Endothelial cell of umbilical vein (primary cell): ENCODE measurements around the gene EIF1AD. TPM values are rescaled to one million over a fixed set of nuclear protein-coding genes. Genes with fewer than 3 reads are reported as not detected.

Experiments used
- BruUV-seq: library from RNA; stranded (reverse); fragments of 400-500 nt; replicated peaks from 2 replicates; lab custom pipeline; 2021; lab: Mats Ljungman, UMichigan
- CTCF ChIA-PET: fragments of 300-600, 350-600 bp; sonication (Branson Sonifier 250); formaldehyde crosslinking; loops from one replicate; lab custom pipeline; 2021; ENCODE audit warnings: antibody characterized with exemption, inconsistent platforms; lab: Charles Lee
- POLR2A ChIA-PET: fragments of 300-600, 350-600 bp; sonication (Branson Sonifier 250); formaldehyde crosslinking; loops from one replicate; lab custom pipeline; 2021; ENCODE audit warnings: antibody characterized with exemption, inconsistent platforms; lab: Charles Lee
- DNase-seq: peaks from one replicate; pipeline ENCODE4 v3.0.0-alpha.2; 2011; ENCODE audit warnings: low read depth, low spot score
- FAIRE-seq: peaks from 2 replicates; lab custom pipeline; 2011; peaks lifted over from hg19 to GRCh38; lab: Jason Lieb, UNC
- H2AFZ ChIP-seq: 2 replicates; pipeline ENCODE4 v1.6.0; 2012; ENCODE audit warnings: low read depth, low read length, control low read depth, inconsistent platforms
- H3K27ac ChIP-seq: 2 replicates; pipeline ENCODE4 v1.5.1; 2011; ENCODE audit warnings: low read depth, mild to moderate bottlenecking, control low read depth, low read length, moderate library complexity; ENCODE audit not compliant: insufficient read depth
- H3K27me3 ChIP-seq, 2 experiments: 2 replicates each; pipeline versions ENCODE4 v1.6.0 to v1.6.1; 2011; ENCODE audit warnings: low read length in 2 of 2, mixed read lengths in 1 of 2; ENCODE audit not compliant: control insufficient read depth in 2 of 2, insufficient read depth in 2 of 2
- H3K36me3 ChIP-seq, 2 experiments: 2 replicates in 1 of 2; 3 replicates in 1 of 2; pipeline ENCODE4 v1.5.1; 2011; ENCODE audit warnings: low read length in 2 of 2, mild to moderate bottlenecking in 1 of 2, moderate library complexity in 1 of 2; ENCODE audit not compliant: control insufficient read depth in 2 of 2, insufficient read depth in 2 of 2; ENCODE audit errors: extremely low read depth in 1 of 2
- H3K4me1 ChIP-seq: 3 replicates; pipeline ENCODE4 v1.5.1; 2011; ENCODE audit warnings: mild to moderate bottlenecking, low read length; ENCODE audit not compliant: control insufficient read depth, insufficient read depth; ENCODE audit errors: extremely low read depth
- H3K4me2 ChIP-seq: 2 replicates; pipeline ENCODE4 v1.6.1; 2011; ENCODE audit warnings: low read length, control low read depth, mixed read lengths; ENCODE audit not compliant: insufficient read depth
- H3K4me3 ChIP-seq, 3 experiments: fragments of 200-600 bp in 1 of 3; sonication (generic), shearing (Covaris generic) in 1 of 3; replicated peaks in 1 of 3; 2 replicates each; pipeline ENCODE4 v1.5.1; 2011 to 2016; ENCODE audit warnings: control low read depth in 3 of 3, low read length in 3 of 3, mild to moderate bottlenecking in 2 of 3, inconsistent platforms in 1 of 3, low read depth in 1 of 3, moderate library complexity in 1 of 3; ENCODE audit not compliant: insufficient read depth in 1 of 3
- H3K79me2 ChIP-seq: 2 replicates; pipeline ENCODE4 v1.6.0; 2012; ENCODE audit warnings: low read length, inconsistent platforms; ENCODE audit not compliant: control insufficient read depth, insufficient read depth
- H3K9ac ChIP-seq: replicated peaks from 2 replicates; pipeline ENCODE3; 2011; ENCODE audit warnings: low read length, control low read depth; ENCODE audit not compliant: insufficient read depth; ENCODE audit errors: extremely low read depth
- H3K9me1 ChIP-seq: replicated peaks from 3 replicates; pipeline ENCODE4 v1.6.0; 2011; ENCODE audit warnings: mild to moderate bottlenecking, low read length; ENCODE audit not compliant: control insufficient read depth, insufficient read depth; ENCODE audit errors: extremely low read depth
- H3K9me3 ChIP-seq: replicated peaks from 2 replicates; pipeline ENCODE4 v1.5.1; 2012; ENCODE audit warnings: low read length, inconsistent platforms; ENCODE audit not compliant: control insufficient read depth, insufficient read depth
- H4K20me1 ChIP-seq: replicated peaks from 2 replicates; pipeline ENCODE3; 2011; ENCODE audit warnings: mild to moderate bottlenecking, low read length; ENCODE audit not compliant: control insufficient read depth, insufficient read depth; ENCODE audit errors: extremely low read depth
- CTCF ChIP-seq, 2 donors: IDR thresholded peaks; 1 replicate in 1 of 2; 2 replicates in 1 of 2; pipeline ENCODE4 v1.5.1; 2011; ENCODE audit warnings: low read length in 2 of 2, mild to moderate bottlenecking in 2 of 2, moderate library complexity in 2 of 2, control low read depth in 1 of 2, inconsistent platforms in 1 of 2, low read depth in 1 of 2; ENCODE audit not compliant: insufficient read depth in 1 of 2; ENCODE audit errors: extremely low read depth in 1 of 2
- EZH2 ChIP-seq: IDR thresholded peaks from 2 replicates; pipeline ENCODE4 v1.6.1; 2012; ENCODE audit warnings: borderline replicate concordance, low read depth, mild to moderate bottlenecking, moderate library complexity, low read length, inconsistent platforms; ENCODE audit not compliant: severe bottlenecking
- FOS ChIP-seq: IDR thresholded peaks from 2 replicates; pipeline ENCODE4 v1.6.1; 2011; ENCODE audit warnings: mild to moderate bottlenecking, low read length, moderate library complexity, borderline replicate concordance; ENCODE audit not compliant: insufficient read depth
- GATA2 ChIP-seq: IDR thresholded peaks from 2 replicates; pipeline ENCODE4 v1.7.0; 2011; ENCODE audit warnings: low read depth, mild to moderate bottlenecking, moderate library complexity, mixed read lengths, low read length; ENCODE audit not compliant: insufficient read length, insufficient read depth
- JUN ChIP-seq: IDR thresholded peaks from 2 replicates; pipeline ENCODE4 v1.6.1; 2011; ENCODE audit warnings: borderline replicate concordance, low read depth; ENCODE audit not compliant: insufficient read length, insufficient read depth
- MAX ChIP-seq: IDR thresholded peaks from 2 replicates; pipeline ENCODE4 v1.6.1; 2011; ENCODE audit not compliant: insufficient read depth, insufficient read length
- MYC ChIP-seq: IDR thresholded peaks from one replicate; pipeline ENCODE4 v1.6.1; 2011; ENCODE audit warnings: mild to moderate bottlenecking, low read depth, low read length
- POLR2A ChIP-seq: IDR thresholded peaks from 2 replicates; pipeline ENCODE4 v1.6.1; 2012; ENCODE audit warnings: low read depth, mild to moderate bottlenecking, control low read depth, low read length
- POLR2AphosphoS5 ChIP-seq: IDR thresholded peaks from 2 replicates; pipeline ENCODE4 v1.6.1; 2012; ENCODE audit warnings: low read depth, mild to moderate bottlenecking, control low read depth, low read length, moderate library complexity; ENCODE audit not compliant: insufficient read depth
- dilution Hi-C: fragments of 300-500 bp; cut with MboI; formaldehyde crosslinking; loops from one replicate; pipeline ENCODE4 v1.15.0; 2019; ENCODE audit warnings: low sequenced_read_pairs; ENCODE audit not compliant: extremely low pct_ligation_motif_present
- intact Hi-C: fragments of 100-400 bp; cut with micrococcal nuclease; formaldehyde crosslinking; loops from one replicate; pipeline ENCODE4 v1.10.0; 2022
- polyA plus RNA-seq, 4 experiments: library from polyadenylated mRNA; depleted of rRNA in 3 of 4; stranded (reverse) in 3 of 4; unstranded in 1 of 4; fragments of >200 nt; gene quantifications; 2 replicates each; pipeline versions ENCODE4 v1.2.1 to v1.2.3, GENCODE V29; 2011 to 2012; ENCODE audit warnings: missing spikeins in 1 of 4
- total RNA-seq: library from RNA; stranded (reverse); gene quantifications from 2 replicates; pipeline ENCODE4 v1.2.3, GENCODE V29; 2021

EIF1AD gene
- total and polyA plus RNA-seq, 2 donors (not counting 3 experiments of a cell fraction or from before 2014, with no cell fraction given) = 39.3 to 39.7 TPM

- H3K4me1 ChIP-seq = no peaks in the 10 kb centered on the region
- H3K79me2 ChIP-seq = no peaks in the 10 kb centered on the region
- dilution Hi-C loops (no loop called here), intact Hi-C loops (no loop called here)
- H3K9me1 ChIP-seq = no peaks in the 10 kb centered on the region
- H3K9me3 ChIP-seq = no peaks in the 10 kb centered on the region
- no peak overlapping the region for H2AFZ ChIP-seq
- no TSS peak for BruUV-seq
- H3K4me3 ChIP-seq = no peak overlapping the region
- TF ChIP-seq POLR2AphosphoS5 = peak; percentile 25
- TF ChIP-seq POLR2A = peak; percentile 21
- TF ChIP-seq FOS = no peak
- no peak for TF ChIP-seq GATA2
- no peak for TF ChIP-seq CTCF (IDR thresholded peaks at IDR 0.05; ENCODE audit: extremely low read depth in 1 of 2, insufficient read depth in 1 of 2, low read depth in 1 of 2, low read length in 2 of 2)
- TF ChIP-seq MAX = no peak
- no peak for TF ChIP-seq EZH2
- TF ChIP-seq MYC = no peak
- TF ChIP-seq JUN = no peak
- H3K9ac ChIP-seq = no peak overlapping the region
- no peak for DNase-seq
- H4K20me1 ChIP-seq = no peaks in the 10 kb centered on the region
- no peak overlapping the region for H3K27ac ChIP-seq
- no peak overlapping the region for H3K4me2 ChIP-seq
- ChIA-PET CTCF (interaction anchor here (0.7 to 1.6 kb wide), 3 partner anchors 9 to 96 kb away, joined by 3 to 5 read pairs (median 3); no protein-coding TSS in a partner anchor), POLR2A (no interaction called here)
- no peaks in the 10 kb centered on the region for H3K27me3 ChIP-seq
- H3K36me3 ChIP-seq = peaks cover 0 to 31% of the 10 kb centered on the region in 2 experiments
- FAIRE-seq = no peak
Observed at GRCh38 chr11:65981101-65981740, 20.7 kb downstream of the EIF1AD start.
